ENCODE measurements around the gene UBA6.
A peak's percentile ranks its signal among the peaks of the same experiment; 100 is the strongest.
"Not testable (repeated sequence)": the region's sequence is repeated elsewhere in the genome, so short reads cannot be mapped to it uniquely, and the experiment has no call there.

The UBA6 gene

DNA sequence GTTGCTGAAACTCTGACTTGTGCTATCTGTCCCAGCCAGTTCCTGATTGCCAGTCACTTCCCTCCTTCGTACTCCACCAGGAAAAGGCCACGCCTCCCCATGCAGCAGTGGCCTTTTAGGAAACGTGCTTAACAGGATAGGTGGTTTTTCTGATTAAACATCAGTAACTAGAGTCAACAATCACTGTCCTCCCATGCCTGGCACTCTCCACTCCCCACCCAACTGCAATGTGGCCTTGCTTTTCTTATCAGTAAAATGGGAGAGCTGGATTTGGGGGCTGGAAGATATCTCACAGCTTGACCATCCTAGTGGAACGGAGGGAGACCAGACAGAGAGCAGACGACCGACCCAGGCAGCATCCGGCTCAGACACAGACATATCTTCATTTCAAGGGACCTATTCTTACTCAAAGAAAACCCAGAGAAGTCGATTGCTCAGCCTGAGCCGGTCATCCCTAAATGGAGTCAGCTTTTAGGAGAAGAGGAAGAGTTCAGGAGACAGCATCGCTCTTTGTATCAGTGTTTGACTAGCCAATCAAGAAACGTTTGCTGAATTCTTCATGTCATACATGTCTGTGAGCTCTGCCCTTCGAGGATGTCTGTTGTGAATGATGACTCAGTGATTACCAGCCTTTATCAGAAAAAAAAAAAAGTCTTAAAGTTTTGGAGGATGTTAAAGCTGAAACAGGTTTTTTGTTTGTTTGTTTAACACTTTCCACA is 12.7 kb upstream of the UBA6 start:
- no peak for DNase-seq

DNA sequence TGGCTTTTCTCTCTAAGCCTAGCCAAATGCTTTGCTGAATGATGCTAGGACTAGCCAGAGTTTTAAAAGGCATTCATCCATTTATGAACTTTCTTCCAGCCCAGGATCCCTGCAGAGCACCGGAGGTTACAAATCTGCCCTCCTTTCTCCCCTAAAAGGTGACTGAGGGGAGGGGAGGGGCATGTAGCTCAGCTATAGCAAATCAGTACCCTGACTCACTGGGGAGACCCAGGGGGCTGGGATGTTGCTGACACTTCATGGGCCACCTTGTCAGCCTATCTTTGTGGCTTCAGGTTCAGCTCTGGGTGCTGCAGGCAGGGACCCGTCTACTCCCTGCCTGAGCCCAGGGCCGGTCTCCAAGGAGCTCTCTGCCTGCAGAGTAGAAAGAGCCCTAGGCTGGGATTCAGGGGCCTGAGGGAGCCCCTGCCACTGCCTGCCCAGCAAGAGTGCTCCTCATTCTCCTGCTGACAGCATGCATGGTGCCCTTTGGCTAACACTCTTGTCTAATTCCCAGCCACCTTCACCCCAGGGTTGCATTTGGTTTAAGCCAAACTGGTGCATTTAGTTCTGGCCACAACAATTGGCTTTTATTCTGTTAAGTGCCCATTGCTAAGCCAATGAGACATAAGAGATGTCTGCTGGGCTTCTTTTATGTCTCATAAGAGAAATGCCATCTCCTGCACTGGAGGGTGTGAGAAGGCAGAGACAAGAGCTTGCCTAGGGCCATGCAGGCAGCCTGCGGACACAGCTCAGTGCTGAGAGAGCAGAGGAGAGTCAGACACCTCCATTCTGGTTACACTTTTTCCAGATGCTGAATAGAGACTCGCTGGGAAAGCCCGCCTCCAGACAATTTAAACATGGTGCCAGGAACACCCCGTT is 11.9 kb upstream of the UBA6 start:
- DNase-seq, result no peak

DNA sequence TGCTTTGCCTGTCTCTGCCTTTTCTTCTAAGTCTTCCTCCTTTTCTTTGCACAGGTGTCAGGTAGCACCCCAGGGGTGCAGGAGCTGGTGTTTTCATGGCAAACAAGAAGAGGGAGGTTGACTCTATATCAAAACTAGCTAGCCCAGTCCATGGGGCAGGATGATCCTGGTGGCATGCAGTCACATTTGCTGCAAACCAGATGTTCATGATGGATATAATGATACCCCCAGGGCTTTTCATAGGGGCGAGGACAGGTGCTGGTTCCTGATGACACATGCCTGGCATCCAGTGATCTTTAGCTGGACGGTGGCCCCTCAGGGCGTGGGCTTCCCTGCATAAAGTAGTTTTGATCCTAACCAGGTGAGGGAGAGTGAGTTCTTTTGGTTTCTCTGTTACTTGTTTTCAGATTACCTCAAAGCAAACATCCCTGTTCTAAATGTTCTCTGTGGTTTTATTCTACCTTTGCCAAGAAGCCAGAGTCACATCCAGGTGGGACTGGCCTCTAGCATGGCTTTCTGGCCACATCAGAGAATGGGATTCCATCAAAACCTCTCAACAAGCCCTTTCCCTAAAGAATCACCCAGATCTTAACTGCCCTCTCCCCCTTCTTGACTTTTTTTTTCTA is 11.2 kb upstream of the UBA6 start:
- no peak for DNase-seq

GRCh38 chr4:67706682-67707081 is 5.7 kb upstream of the UBA6 start:
- DNase-seq, result not testable (repeated sequence)

DNA sequence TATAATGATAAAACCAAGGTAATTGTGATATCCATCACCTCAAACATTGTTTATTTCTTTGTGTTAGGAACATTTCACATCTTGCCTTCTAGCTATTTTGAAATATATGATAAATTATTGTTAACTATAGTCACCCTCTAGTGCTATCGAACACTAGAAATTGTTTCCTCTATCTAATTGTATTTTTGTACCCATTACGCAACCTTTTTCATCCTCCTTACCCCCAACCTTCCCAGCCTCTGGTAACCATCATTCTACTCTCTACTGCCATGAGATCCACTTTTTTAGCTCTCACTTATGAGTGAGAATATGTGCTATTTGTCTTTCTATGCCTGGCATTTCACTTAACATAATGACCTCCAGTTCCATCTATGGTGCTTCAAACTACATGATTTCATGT is 3.9 kb upstream of the UBA6 start:
- DNase-seq, result no peak

- DNase-seq, result no peak
These were observed 1.2 kb upstream of the UBA6 start for GRCh38 chr4:67702166-67702565.

GRCh38 chr4:67701517-67701850 is 529 bp upstream of the UBA6 start:
- DNase-seq, result no peak

DNA sequence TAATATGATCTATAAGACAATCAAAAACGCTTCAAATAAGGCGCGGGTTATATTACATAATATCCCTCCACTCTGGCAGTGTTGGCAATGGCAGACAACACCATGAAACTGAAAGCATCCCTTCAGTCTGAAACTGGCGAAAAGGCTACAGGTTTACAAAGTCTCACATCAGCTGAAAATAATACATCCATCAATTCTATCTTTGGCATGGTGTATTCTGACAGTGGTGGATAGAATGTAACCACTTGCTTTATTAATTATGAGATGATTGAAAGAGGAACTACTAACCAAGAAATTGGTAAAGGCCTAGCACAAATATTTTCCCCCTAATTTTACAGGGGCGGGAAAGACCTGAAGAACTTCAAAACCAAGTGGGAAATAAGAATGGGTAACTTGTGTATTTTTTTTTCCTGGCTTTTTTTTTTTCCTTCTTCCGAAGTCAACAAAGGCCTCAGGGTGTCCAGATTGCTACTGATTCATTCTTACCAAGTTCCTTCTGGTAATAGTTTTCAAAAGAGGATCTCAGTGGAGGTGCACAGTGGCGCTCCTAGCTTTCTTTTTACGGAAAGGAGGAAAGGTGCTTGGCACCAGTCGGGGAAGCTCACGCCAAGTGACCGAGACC is 728 bp downstream of the UBA6 start:
- DNase-seq, result peak; percentile 64

DNA sequence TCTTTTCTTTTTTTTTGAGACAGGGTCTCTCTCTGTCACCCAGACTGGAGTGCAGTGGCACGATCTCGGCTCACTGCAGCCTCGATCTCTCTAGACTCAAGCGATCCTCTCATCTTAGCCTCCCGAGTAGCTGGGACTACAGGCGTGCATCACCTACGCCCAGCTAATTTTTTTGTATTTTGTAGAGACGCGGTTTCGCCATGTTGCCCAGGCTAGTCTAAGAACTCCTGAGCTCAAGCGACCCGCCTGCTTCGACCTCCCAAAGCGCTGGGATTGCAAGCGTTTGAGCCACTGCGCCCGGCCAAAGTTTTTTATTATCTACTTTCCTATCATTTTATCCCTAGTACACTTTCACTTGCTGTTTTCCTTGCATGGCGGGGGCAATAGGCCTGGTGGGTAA is 1.4 kb downstream of the UBA6 start:
- no peak for DNase-seq

DNA sequence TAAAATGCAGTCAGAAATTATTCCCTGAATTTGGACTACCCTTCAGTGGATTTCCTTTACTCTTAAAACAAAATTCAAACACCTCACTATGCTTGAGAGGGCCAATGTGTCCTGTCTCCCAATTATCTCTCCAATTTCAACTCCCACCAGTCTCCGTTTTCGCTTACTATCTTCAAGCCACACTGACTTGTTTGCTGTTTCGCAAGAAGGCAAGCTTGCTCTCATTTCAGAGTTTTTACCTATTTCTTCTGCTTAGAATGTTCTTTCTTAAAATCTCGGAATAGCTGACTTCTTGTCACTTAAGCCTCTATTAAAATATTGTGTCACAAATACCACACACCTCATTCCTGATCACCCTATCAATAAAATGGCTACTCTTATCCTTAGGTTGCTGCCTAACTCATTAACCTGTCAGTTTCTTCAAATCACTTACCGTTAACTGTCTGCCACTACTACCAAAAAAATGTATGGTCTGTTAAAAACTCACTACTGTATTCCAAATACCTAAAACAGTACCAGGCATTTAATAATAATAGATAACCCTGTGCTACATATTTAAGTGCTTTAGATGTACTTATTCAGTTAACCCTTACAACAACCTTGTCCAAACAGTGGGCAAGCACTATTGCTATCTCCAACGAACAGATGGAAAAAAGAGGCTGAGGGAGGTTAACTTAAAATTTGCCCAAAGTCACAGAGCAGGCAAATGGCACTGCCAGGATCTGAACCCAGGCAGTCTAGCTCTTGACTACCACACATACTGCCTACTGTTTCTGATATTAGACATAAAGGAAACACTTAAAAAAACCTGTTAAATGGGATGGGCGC is 2.9 kb downstream of the UBA6 start:
- DNase-seq, result no peak

DNA sequence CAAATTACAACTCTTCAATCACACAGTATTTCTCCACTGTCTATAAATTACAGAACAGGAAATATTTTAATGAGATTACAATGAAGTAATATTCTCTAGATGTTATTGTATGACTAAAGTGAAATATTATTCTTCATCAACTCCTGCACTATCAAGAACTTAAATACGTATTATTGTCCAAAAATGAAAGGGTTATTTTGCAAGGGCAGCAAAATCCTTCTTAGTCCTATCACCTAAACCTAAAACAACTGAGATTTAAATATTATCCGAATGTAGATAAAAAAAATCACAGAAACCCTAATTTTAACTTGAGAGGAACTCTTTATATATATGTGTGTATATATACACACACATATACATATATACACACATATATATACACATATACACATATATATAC is 4.9 kb downstream of the UBA6 start:
- DNase-seq, result no peak

DNA sequence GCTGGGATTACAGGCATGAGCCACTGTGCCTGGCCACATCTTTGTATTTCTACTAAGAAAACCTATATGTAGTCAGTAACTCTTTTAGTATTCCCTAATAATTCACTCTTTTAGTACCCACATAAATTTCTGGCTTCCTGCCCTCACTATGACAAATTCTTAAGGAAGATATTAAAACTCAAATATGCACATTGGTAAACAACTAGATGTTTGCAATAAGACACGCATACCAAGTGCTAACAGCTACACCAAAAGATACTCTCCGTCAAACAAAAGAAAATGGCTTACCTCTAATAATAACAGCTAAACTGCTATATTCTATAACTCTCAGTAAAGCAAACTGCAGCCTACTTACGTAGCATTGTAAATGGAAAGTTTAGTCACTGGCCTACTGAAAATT is 6.3 kb downstream of the UBA6 start:
- DNase-seq, result no peak

- no peak for DNase-seq
These were observed 9.6 kb downstream of the UBA6 start for GRCh38 chr4:67691328-67691727.

GRCh38 chr4:67687636-67688035 is 13.3 kb downstream of the UBA6 start:
- DNase-seq, result no peak

GRCh38 chr4:67685532-67685859 is 15.5 kb downstream of the UBA6 start:
- DNase-seq, result no peak

DNA sequence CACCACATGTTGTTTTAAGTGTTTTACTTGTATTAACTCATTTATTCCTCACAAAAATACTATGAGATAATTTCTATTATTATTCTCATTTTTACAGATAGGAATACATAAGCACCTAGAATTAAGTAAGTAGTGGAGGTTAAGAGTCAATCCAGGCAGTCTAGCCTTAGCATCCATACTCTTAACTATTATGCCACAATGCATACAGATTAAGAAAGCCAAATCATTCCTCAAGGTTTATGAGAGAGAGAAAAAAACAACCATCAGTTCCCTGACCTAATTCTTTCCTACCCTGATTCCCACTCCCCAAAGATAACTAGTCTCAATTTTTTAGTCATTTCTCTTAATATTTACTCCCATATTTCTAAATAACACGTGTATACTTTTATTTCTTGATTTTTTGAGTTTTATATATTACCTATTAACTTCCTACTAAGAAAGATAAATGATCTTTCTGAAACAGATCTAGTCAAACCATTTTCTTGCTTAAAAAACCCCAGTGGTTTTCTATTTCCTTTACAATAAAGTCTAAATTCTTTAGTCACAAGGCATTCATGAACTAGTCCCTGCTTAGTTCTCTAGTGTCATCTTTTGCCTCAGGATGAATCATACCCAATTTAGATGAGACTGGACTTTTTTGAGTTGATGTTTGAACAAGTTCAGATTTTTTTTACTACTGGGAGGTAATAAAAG is 16.0 kb downstream of the UBA6 start:
- DNase-seq, result no peak

GRCh38 chr4:67682266-67682665 is 18.7 kb downstream of the UBA6 start:
- DNase-seq, result no peak

DNA sequence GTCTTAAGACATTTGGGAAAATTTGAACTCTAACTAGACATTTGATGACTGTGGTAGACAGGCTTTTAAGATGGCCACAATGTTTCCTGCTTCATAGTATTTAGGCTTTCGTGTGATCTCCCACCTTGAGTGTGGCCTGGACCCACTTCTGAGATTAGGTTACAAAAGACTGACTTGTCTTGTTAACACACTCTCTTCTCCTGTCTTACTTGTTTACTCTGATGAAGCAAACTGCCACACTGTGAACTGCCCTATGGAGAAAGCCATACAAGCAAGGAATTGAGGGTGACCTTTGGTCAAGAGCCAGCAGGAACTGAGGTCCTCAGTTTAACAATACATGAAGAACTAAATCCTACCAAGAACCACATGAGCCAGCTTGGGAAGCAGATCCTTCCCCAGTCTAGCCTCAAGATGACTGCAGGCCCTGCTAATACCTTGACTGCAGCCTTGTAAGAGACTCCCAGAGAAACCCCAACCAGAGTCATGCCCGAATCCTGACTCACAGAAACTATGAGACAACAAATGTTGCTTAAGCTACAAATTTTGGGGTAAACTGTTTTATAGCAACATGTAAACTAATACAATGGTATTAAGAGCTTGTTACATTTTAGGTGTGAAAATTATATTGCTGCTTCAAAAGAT is 20.3 kb downstream of the UBA6 start:
- no peak for DNase-seq

- no peak for DNase-seq
These were observed 22.3 kb downstream of the UBA6 start for GRCh38 chr4:67678612-67679011.

GRCh38 chr4:67674098-67674497 is 26.9 kb downstream of the UBA6 start:
- no peak for DNase-seq

- no peak for DNase-seq
These were observed 32.6 kb downstream of the UBA6 start for GRCh38 chr4:67668315-67668714.

- no peak for DNase-seq
These were observed 40.5 kb downstream of the UBA6 start for GRCh38 chr4:67660418-67660817.
